GM23338 (cell line): ENCODE measurements around the gene EEF2. TPM values are rescaled to one million over a fixed set of nuclear protein-coding genes. Genes with fewer than 3 reads are reported as not detected.

ENCODE experiments used
- ATAC-seq: fragments of 200-7000 bp; cut with Tn5 transposase; 3 replicates; pipeline ENCODE4 v1.9.1; 2020
- DNase-seq: peaks from one replicate; pipeline ENCODE4 v3.0.0-alpha.2; 2015; ENCODE audit warnings: low spot score
- H2AFZ ChIP-seq: fragments of 200-600 bp; sonication (generic); 2 replicates; pipeline ENCODE4 v1.8.0; 2016; ENCODE audit warnings: antibody characterized with exemption, mild to moderate bottlenecking, moderate library complexity
- H3F3A ChIP-seq: fragments of 200-600 bp; sonication (generic); replicated peaks from 2 replicates; pipeline ENCODE4 v1.8.0; 2017; ENCODE audit warnings: antibody characterized with exemption, mixed run types, low read depth
- H3K27ac ChIP-seq: fragments of 200-600 bp; sonication (generic); 2 replicates; pipeline ENCODE4 v1.6.1; 2016; ENCODE audit warnings: low read depth
- H3K27me3 ChIP-seq: fragments of 200-600 bp; sonication (generic); 2 replicates; pipeline ENCODE4 v1.8.0; 2016; ENCODE audit warnings: mild to moderate bottlenecking, mixed run types, moderate library complexity; ENCODE audit not compliant: insufficient read depth
- H3K36me3 ChIP-seq: fragments of 200-600 bp; sonication (generic); 2 replicates; pipeline ENCODE4 v1.8.0; 2016; ENCODE audit warnings: mild to moderate bottlenecking; ENCODE audit not compliant: insufficient read depth
- H3K4me1 ChIP-seq: fragments of 200-600 bp; sonication (generic); 2 replicates; pipeline ENCODE4 v1.8.0; 2016; ENCODE audit warnings: mild to moderate bottlenecking, moderate library complexity; ENCODE audit not compliant: insufficient read depth
- H3K4me2 ChIP-seq: fragments of 200-600 bp; sonication (generic); 2 replicates; pipeline ENCODE4 v1.7.1; 2017; ENCODE audit warnings: mixed run types
- H3K4me3 ChIP-seq: fragments of 200-600 bp; sonication (generic); 2 replicates; pipeline ENCODE4 v1.6.1; 2016; ENCODE audit warnings: mixed run types
- H3K79me2 ChIP-seq: fragments of 200-600 bp; sonication (generic); replicated peaks from 2 replicates; pipeline ENCODE4 v1.8.0; 2017; ENCODE audit warnings: mild to moderate bottlenecking; ENCODE audit not compliant: insufficient read depth
- H3K9me2 ChIP-seq: fragments of 200-600 bp; sonication (generic); 2 replicates; pipeline ENCODE4 v1.8.0; 2017; ENCODE audit not compliant: insufficient read depth
- H4K20me1 ChIP-seq: fragments of 200-600 bp; sonication (generic); replicated peaks from 2 replicates; pipeline ENCODE4 v1.8.0; 2017; ENCODE audit warnings: mild to moderate bottlenecking; ENCODE audit not compliant: insufficient read depth
- H3K27ac Mint-ChIP-seq: 2 replicates; pipeline ENCODE4 v1.8.0; 2020; ENCODE audit warnings: inconsistent platforms, mild to moderate bottlenecking, moderate library complexity, mixed read lengths
- H3K27me3 Mint-ChIP-seq: 3 replicates; pipeline ENCODE4 v1.8.0; 2022; ENCODE audit warnings: low read depth, mild to moderate bottlenecking, moderate library complexity, mixed read lengths, inconsistent platforms; ENCODE audit not compliant: insufficient read depth, poor library complexity
- H3K36me3 Mint-ChIP-seq: 3 replicates; pipeline ENCODE4 v1.8.0; 2021; ENCODE audit warnings: low read depth, mild to moderate bottlenecking, inconsistent platforms, moderate library complexity, mixed read lengths
- H3K4me1 Mint-ChIP-seq: 3 replicates; pipeline ENCODE4 v1.8.0; 2020; ENCODE audit warnings: mild to moderate bottlenecking, inconsistent platforms, mixed read lengths
- H3K4me3 Mint-ChIP-seq: 3 replicates; pipeline ENCODE4 v1.8.0; 2021; ENCODE audit warnings: moderate library complexity, mild to moderate bottlenecking, inconsistent platforms, mixed read lengths
- H3K9me3 Mint-ChIP-seq: 3 replicates; pipeline ENCODE4 v1.8.0; 2020; ENCODE audit warnings: moderate library complexity, mild to moderate bottlenecking, inconsistent platforms, mixed read lengths
- EZH2 ChIP-seq: fragments of 200-600 bp; sonication (generic); IDR thresholded peaks from one replicate; pipeline ENCODE4 v1.8.0; 2017; ENCODE audit warnings: antibody characterized with exemption, mild to moderate bottlenecking, low read depth; ENCODE audit not compliant: unreplicated experiment
- NANOG ChIP-seq: IDR thresholded peaks from 2 replicates; pipeline ENCODE4 v1.6.1; 2016; ENCODE audit warnings: antibody characterized with exemption, borderline replicate concordance
- POLR2AphosphoS5 ChIP-seq: IDR thresholded peaks from 2 replicates; pipeline ENCODE4 v1.6.1; 2016; ENCODE audit warnings: antibody characterized with exemption, low read depth
- polyA plus RNA-seq: library from polyadenylated mRNA; unstranded; fragments of >200 nt; fragmentation: Nextera tagmentation; extraction: Ambion mirVana; gene quantifications from 2 replicates; pipeline ENCODE4 v1.2.1, GENCODE V29; 2016
- total RNA-seq: library from RNA; depleted of rRNA; stranded (reverse); fragments of >200 nt; shearing (Covaris generic); gene quantifications from 2 replicates; pipeline ENCODE4 v1.2.3, GENCODE V29; 2014
- TF ChIP-seq, protein P1 (sequence below): fragments of 250-450 bp; sonication (Bioruptor Pico); IDR thresholded peaks from 2 replicates; pipeline ENCODE4 v1.5.0; 2020; ENCODE audit warnings: mild to moderate bottlenecking, moderate library complexity
- TF ChIP-seq, protein P2 (sequence below), 2 experiments: fragments of 200-600 bp in 1 of 2; sonication (generic) in 1 of 2; conservative IDR thresholded peaks; 2 replicates each; pipeline versions ENCODE4 v1.5.1 to v1.6.1; 2016 to 2017; ENCODE audit warnings: antibody characterized with exemption in 2 of 2, low read depth in 2 of 2, mild to moderate bottlenecking in 2 of 2, moderate library complexity in 1 of 2

The EEF2 gene
- total and polyA plus RNA-seq, 2 experiments from 2014 or later: 772 to 2,987 TPM

- TF ChIP-seq, protein P1, sequence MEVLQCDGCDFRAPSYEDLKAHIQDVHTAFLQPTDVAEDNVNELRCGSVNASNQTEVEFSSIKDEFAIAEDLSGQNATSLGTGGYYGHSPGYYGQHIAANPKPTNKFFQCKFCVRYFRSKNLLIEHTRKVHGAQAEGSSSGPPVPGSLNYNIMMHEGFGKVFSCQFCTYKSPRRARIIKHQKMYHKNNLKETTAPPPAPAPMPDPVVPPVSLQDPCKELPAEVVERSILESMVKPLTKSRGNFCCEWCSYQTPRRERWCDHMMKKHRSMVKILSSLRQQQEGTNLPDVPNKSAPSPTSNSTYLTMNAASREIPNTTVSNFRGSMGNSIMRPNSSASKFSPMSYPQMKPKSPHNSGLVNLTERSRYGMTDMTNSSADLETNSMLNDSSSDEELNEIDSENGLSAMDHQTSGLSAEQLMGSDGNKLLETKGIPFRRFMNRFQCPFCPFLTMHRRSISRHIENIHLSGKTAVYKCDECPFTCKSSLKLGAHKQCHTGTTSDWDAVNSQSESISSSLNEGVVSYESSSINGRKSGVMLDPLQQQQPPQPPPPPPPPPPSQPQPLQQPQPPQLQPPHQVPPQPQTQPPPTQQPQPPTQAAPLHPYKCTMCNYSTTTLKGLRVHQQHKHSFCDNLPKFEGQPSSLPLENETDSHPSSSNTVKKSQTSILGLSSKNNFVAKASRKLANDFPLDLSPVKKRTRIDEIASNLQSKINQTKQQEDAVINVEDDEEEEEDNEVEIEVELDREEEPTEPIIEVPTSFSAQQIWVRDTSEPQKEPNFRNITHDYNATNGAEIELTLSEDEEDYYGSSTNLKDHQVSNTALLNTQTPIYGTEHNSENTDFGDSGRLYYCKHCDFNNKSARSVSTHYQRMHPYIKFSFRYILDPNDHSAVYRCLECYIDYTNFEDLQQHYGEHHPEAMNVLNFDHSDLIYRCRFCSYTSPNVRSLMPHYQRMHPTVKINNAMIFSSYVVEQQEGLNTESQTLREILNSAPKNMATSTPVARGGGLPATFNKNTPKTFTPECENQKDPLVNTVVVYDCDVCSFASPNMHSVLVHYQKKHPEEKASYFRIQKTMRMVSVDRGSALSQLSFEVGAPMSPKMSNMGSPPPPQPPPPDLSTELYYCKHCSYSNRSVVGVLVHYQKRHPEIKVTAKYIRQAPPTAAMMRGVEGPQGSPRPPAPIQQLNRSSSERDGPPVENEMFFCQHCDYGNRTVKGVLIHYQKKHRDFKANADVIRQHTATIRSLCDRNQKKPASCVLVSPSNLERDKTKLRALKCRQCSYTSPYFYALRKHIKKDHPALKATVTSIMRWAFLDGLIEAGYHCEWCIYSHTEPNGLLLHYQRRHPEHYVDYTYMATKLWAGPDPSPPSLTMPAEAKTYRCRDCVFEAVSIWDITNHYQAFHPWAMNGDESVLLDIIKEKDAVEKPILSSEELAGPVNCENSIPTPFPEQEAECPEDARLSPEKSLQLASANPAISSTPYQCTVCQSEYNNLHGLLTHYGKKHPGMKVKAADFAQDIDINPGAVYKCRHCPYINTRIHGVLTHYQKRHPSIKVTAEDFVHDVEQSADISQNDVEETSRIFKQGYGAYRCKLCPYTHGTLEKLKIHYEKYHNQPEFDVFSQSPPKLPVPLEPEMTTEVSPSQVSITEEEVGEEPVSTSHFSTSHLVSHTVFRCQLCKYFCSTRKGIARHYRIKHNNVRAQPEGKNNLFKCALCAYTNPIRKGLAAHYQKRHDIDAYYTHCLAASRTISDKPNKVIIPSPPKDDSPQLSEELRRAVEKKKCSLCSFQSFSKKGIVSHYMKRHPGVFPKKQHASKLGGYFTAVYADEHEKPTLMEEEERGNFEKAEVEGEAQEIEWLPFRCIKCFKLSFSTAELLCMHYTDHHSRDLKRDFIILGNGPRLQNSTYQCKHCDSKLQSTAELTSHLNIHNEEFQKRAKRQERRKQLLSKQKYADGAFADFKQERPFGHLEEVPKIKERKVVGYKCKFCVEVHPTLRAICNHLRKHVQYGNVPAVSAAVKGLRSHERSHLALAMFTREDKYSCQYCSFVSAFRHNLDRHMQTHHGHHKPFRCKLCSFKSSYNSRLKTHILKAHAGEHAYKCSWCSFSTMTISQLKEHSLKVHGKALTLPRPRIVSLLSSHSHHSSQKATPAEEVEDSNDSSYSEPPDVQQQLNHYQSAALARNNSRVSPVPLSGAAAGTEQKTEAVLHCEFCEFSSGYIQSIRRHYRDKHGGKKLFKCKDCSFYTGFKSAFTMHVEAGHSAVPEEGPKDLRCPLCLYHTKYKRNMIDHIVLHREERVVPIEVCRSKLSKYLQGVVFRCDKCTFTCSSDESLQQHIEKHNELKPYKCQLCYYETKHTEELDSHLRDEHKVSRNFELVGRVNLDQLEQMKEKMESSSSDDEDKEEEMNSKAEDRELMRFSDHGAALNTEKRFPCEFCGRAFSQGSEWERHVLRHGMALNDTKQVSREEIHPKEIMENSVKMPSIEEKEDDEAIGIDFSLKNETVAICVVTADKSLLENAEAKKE (CRISPR knock-in tag): no peak
- TF ChIP-seq, protein P2, sequence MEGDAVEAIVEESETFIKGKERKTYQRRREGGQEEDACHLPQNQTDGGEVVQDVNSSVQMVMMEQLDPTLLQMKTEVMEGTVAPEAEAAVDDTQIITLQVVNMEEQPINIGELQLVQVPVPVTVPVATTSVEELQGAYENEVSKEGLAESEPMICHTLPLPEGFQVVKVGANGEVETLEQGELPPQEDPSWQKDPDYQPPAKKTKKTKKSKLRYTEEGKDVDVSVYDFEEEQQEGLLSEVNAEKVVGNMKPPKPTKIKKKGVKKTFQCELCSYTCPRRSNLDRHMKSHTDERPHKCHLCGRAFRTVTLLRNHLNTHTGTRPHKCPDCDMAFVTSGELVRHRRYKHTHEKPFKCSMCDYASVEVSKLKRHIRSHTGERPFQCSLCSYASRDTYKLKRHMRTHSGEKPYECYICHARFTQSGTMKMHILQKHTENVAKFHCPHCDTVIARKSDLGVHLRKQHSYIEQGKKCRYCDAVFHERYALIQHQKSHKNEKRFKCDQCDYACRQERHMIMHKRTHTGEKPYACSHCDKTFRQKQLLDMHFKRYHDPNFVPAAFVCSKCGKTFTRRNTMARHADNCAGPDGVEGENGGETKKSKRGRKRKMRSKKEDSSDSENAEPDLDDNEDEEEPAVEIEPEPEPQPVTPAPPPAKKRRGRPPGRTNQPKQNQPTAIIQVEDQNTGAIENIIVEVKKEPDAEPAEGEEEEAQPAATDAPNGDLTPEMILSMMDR (conservative IDR thresholded peaks at IDR 0.05; ENCODE audit: low read depth in 2 of 2): no peak
Measured at GRCh38 chr19:3949997-3950859, 35.0 kb downstream of the EEF2 start (continued).

DNA sequence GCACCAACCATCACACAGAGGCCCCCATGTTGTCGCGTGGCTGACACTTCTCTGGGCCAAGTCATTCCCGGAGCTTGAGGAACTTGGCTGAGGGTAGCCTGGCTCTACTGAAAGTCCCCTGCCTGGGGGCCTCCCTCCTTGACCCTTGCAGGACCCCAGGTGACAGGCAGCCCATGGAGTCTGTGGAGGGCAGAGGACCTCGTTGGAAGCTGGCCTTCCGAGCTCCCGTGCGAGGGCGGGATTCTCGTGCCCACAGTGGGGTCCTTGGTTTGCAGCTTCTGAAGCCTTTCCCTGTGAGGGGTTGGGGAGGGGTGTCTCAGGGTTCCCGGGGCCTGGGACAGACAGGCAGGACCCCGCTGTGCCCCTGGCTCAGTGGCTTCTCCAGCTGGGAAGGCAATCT is 36.0 kb downstream of the EEF2 start:
- H3K36me3 Mint-ChIP-seq: peaks cover 6% of the 10 kb centered on the region
- ATAC-seq: no peak
- TF ChIP-seq, protein P1 (CRISPR knock-in tag): no peak
- TF ChIP-seq POLR2AphosphoS5 (no peak), NANOG (no peak), EZH2 (no peak)

More for the DNA sequence above, 36.0 kb downstream of the EEF2 start:
- Histone ChIP-seq H3F3A (0 out of 2 replicates have a peak, but pooled peaks cover 3% of the 10 kb centered on the region), H3K4me3 (no peak overlapping the region), H3K36me3 (no peaks in the 10 kb centered on the region; the same call in 1 of the 2 replicates), H3K79me2 (no peaks in the 10 kb centered on the region), H2AFZ (no peak overlapping the region), H4K20me1 (no peaks in the 10 kb centered on the region), H3K27ac (no peak overlapping the region), H3K4me2 (no peak overlapping the region), H3K27me3 (no peaks in the 10 kb centered on the region), H3K4me1 (peaks cover 9% of the 10 kb centered on the region; the same call in 1 of the 2 replicates), H3K9me2 (no peaks in the 10 kb centered on the region)
- no peaks in the 10 kb centered on the region; the same call in 1 of the 3 replicates for H3K9me3 Mint-ChIP-seq
- peaks cover 13% of the 10 kb centered on the region for H3K27me3 Mint-ChIP-seq
- peaks cover 9% of the 10 kb centered on the region; the same call in 2 of the 3 replicates for H3K4me1 Mint-ChIP-seq
- no peak overlapping the region for H3K4me3 Mint-ChIP-seq
- no peak overlapping the region for H3K27ac Mint-ChIP-seq
- DNase-seq: no peak
